HUES48 (cell line): ENCODE results near the gene INTU.
"Not testable (repeated sequence)": the region's sequence is repeated elsewhere in the genome, so short reads cannot be mapped to it uniquely, and the experiment has no call there.

ENCODE experiments used
- H3K27ac ChIP-seq: one replicate; pipeline ENCODE4 v1.7.0; 2013; ENCODE audit warnings: low read depth, low read length, inconsistent platforms
- H3K27me3 ChIP-seq: 2 replicates; pipeline ENCODE4 v1.6.1; 2013; ENCODE audit warnings: mild to moderate bottlenecking, low read length; ENCODE audit not compliant: control insufficient read depth, insufficient read depth
- H3K36me3 ChIP-seq: 2 replicates; pipeline ENCODE4 v1.6.1; 2013; ENCODE audit warnings: low read length; ENCODE audit not compliant: control insufficient read depth, insufficient read depth
- H3K4me1 ChIP-seq: 2 replicates; pipeline ENCODE4 v1.6.1; 2013; ENCODE audit warnings: mild to moderate bottlenecking, low read length; ENCODE audit not compliant: control insufficient read depth, insufficient read depth
- H3K4me3 ChIP-seq: 2 replicates; pipeline ENCODE4 v1.5.1; 2013; ENCODE audit warnings: mild to moderate bottlenecking, low read depth, low read length
- H3K9ac ChIP-seq: 2 replicates; pipeline ENCODE4 v1.6.1; 2013; ENCODE audit warnings: mild to moderate bottlenecking, low read depth, low read length, moderate library complexity
- H3K9me3 ChIP-seq: 2 replicates; pipeline ENCODE4 v1.6.1; 2013; ENCODE audit warnings: low read length; ENCODE audit not compliant: control insufficient read depth, insufficient read depth

The INTU gene

GRCh38 chr4:127642169-127642568, 9.4 kb downstream of the INTU start:
- H3K27ac ChIP-seq: no peak overlapping the region
- H3K4me1 ChIP-seq: no peaks in the 10 kb centered on the region
- H3K36me3 ChIP-seq: peaks cover 21% of the 10 kb centered on the region
- no peaks in the 10 kb centered on the region for H3K9me3 ChIP-seq
- no peaks in the 10 kb centered on the region for H3K27me3 ChIP-seq
- H3K9ac ChIP-seq: no peak overlapping the region
- H3K4me3 ChIP-seq: no peak overlapping the region

DNA sequence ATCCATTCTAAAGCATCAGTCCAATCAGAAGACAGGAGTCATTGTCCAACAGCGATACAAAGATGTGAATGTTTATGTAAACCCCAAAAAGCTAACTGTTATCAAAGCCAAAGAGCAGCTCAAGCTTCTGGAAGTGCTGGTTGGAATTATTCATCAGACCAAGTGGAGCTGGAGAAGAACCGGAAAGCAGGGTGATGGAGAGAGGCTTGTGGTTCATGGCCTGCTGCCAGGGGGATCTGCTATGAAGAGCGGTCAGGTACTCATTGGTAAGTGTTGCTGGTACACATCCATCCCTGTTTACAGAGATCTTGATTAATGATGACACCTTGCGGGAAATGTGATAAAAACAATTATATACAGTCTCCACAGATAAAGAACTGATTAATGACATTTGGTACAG, 11.0 kb downstream of the INTU start:
- H3K27ac ChIP-seq: no peak overlapping the region
- H3K27me3 ChIP-seq: no peaks in the 10 kb centered on the region
- no peak overlapping the region for H3K9ac ChIP-seq
- no peaks in the 10 kb centered on the region for H3K4me1 ChIP-seq
- H3K9me3 ChIP-seq: no peaks in the 10 kb centered on the region
- H3K4me3 ChIP-seq: no peak overlapping the region
- H3K36me3 ChIP-seq: peaks cover 22% of the 10 kb centered on the region

- Histone ChIP-seq H3K36me3 (peaks cover 22% of the 10 kb centered on the region), H3K27me3 (no peaks in the 10 kb centered on the region), H3K4me3 (no peak overlapping the region), H3K9ac (no peak overlapping the region), H3K9me3 (no peaks in the 10 kb centered on the region), H3K4me1 (no peaks in the 10 kb centered on the region), H3K27ac (no peak overlapping the region)
These were observed 15.3 kb downstream of the INTU start for GRCh38 chr4:127648061-127648460.

DNA sequence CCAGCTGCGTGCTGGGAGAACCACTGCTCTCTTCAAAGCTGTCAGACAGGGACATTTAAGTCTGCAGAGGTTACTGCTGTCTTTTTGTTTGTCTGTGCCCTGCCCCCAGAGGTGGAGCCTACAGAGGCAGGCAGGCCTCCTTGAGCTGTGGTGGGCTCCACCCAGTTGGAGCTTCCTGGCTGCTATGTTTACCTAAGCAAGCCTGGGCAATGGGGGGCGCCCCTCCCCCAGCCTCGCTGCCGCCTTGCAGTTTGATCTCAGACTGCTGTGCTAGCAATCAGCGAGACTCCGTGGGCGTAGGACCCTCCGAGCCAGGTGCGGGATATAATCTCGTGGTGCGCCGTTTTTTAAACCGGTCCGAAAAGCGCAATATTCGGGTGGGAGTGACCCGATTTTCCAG, 22.8 kb downstream of the INTU start:
- H3K9me3 ChIP-seq, H3K36me3 ChIP-seq, H3K4me1 ChIP-seq, H3K9ac ChIP-seq, H3K27me3 ChIP-seq, H3K27ac ChIP-seq: not testable (repeated sequence)
- H3K4me3 ChIP-seq: peak overlapping the region; percentile 52; the same call in 1 of the 2 replicates

- H3K4me1 ChIP-seq: peaks cover 8% of the 10 kb centered on the region
- no peak overlapping the region for H3K27ac ChIP-seq
- H3K4me3 ChIP-seq: peak overlapping the region; percentile 52; the same call in 1 of the 2 replicates
- H3K9me3 ChIP-seq: no peaks in the 10 kb centered on the region
- H3K9ac ChIP-seq: no peak overlapping the region
- H3K36me3 ChIP-seq: no peaks in the 10 kb centered on the region
- no peaks in the 10 kb centered on the region for H3K27me3 ChIP-seq
These were observed 23.4 kb downstream of the INTU start for GRCh38 chr4:127656047-127656680.

- no peaks in the 10 kb centered on the region for H3K27me3 ChIP-seq
- H3K36me3 ChIP-seq: peaks cover 4% of the 10 kb centered on the region; the same call in 1 of the 2 replicates
- H3K9me3 ChIP-seq: no peaks in the 10 kb centered on the region
- H3K27ac ChIP-seq: no peak overlapping the region
- no peak overlapping the region for H3K4me3 ChIP-seq
- peaks cover 11% of the 10 kb centered on the region for H3K4me1 ChIP-seq
- no peak overlapping the region for H3K9ac ChIP-seq
These were observed 27.6 kb downstream of the INTU start for GRCh38 chr4:127660284-127660885.

DNA sequence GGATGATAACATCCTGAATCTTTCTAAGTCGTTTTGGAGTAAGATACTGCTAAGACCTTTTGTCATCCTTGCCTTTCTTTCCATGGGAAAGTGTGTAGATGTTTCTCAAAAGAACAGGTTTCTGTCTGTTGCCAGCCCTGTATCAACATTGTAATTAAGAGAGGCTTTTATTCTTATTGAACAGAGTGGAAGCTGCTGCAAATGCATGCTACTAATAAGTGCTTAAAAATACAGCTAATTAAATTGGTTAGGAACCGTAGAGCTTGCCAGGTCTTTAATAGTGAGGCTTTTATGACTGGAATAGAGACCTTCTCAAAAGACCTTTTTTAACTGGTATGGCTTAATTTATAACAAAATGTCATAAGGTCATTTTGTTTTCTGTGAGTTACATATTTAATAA, 34.4 kb downstream of the INTU start:
- Histone ChIP-seq H3K4me3 (no peak overlapping the region), H3K9me3 (no peaks in the 10 kb centered on the region), H3K27ac (no peak overlapping the region), H3K4me1 (peaks cover 20% of the 10 kb centered on the region), H3K36me3 (peaks cover 4% of the 10 kb centered on the region; the same call in 1 of the 2 replicates), H3K27me3 (no peaks in the 10 kb centered on the region), H3K9ac (no peak overlapping the region)

DNA sequence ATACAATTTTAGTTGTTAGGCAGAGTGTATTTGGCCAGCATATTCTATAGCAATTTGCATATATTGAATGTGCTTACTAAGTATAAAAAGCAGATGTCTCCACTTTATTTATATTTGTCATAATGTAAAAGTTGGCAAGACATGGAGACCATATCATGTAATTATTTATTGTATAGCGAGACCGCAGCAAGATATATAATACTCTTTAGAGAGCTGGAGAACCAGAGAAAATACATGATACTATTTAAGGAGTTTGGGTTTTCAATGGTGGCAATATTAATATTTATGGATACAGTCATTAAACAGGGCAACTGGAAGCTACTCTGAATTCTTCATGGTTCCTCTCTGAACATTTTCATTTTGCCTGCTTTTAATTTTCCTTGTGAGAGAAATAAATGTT, 35.0 kb downstream of the INTU start:
- Histone ChIP-seq H3K4me1 (peaks cover 22% of the 10 kb centered on the region), H3K27me3 (no peaks in the 10 kb centered on the region), H3K4me3 (no peak overlapping the region), H3K27ac (no peak overlapping the region), H3K36me3 (peaks cover 4% of the 10 kb centered on the region; the same call in 1 of the 2 replicates), H3K9me3 (no peaks in the 10 kb centered on the region), H3K9ac (no peak overlapping the region)

GRCh38 chr4:127668770-127669169, 36.0 kb downstream of the INTU start:
- H3K27me3 ChIP-seq: no peaks in the 10 kb centered on the region
- no peaks in the 10 kb centered on the region for H3K9me3 ChIP-seq
- H3K36me3 ChIP-seq: peaks cover 4% of the 10 kb centered on the region; the same call in 1 of the 2 replicates
- no peak overlapping the region for H3K4me3 ChIP-seq
- peak overlapping the region; percentile 53 for H3K27ac ChIP-seq
- no peak overlapping the region for H3K9ac ChIP-seq
- peaks cover 22% of the 10 kb centered on the region for H3K4me1 ChIP-seq

GRCh38 chr4:127669691-127670090, 36.9 kb downstream of the INTU start:
- Histone ChIP-seq H3K36me3 (0 out of 2 replicates have a peak, but pooled peaks cover under 1% of the 10 kb centered on the region), H3K27ac (no peak overlapping the region), H3K4me1 (peaks cover 22% of the 10 kb centered on the region), H3K9me3 (no peaks in the 10 kb centered on the region), H3K27me3 (no peaks in the 10 kb centered on the region), H3K4me3 (no peak overlapping the region), H3K9ac (no peak overlapping the region)

GRCh38 chr4:127672111-127672510, 39.4 kb downstream of the INTU start:
- peaks cover 22% of the 10 kb centered on the region for H3K4me1 ChIP-seq
- no peak overlapping the region; the same call in 1 of the 2 replicates for H3K4me3 ChIP-seq
- peaks cover 12% of the 10 kb centered on the region for H3K9me3 ChIP-seq
- H3K27ac ChIP-seq: peak overlapping the region; percentile 25
- peaks cover 13% of the 10 kb centered on the region for H3K36me3 ChIP-seq
- H3K9ac ChIP-seq: no peak overlapping the region
- H3K27me3 ChIP-seq: no peaks in the 10 kb centered on the region
